Epithelial cell of esophagus (primary cell): ENCODE data around the gene ABCA12.

ENCODE experiments used
- DNase-seq: peaks from one replicate; pipeline ENCODE4 v3.0.0; 2010; ENCODE audit warnings: low read depth
- H3K4me3 ChIP-seq: 2 replicates; pipeline ENCODE4 v1.5.1; 2011; ENCODE audit warnings: mild to moderate bottlenecking, low read length, control low read depth
- CTCF ChIP-seq: IDR thresholded peaks from 2 replicates; pipeline ENCODE4 v1.5.1; 2011; ENCODE audit warnings: low read depth, mild to moderate bottlenecking, low read length, control low read depth, inconsistent platforms; ENCODE audit not compliant: insufficient read depth; ENCODE audit errors: missing control alignments

Gene ABCA12

GRCh38 chr2:215052404-215052803, 86.0 kb downstream of the ABCA12 start:
- no peak for TF ChIP-seq CTCF
- H3K4me3 ChIP-seq: no peak overlapping the region
- peak; percentile 87 for DNase-seq

- no peak for TF ChIP-seq CTCF
- DNase-seq: no peak
- no peak overlapping the region for H3K4me3 ChIP-seq
Measured at GRCh38 chr2:215049341-215049740, 89.1 kb downstream of the ABCA12 start.

GRCh38 chr2:215038421-215038820, 100.0 kb downstream of the ABCA12 start:
- no peak for TF ChIP-seq CTCF
- DNase-seq: no peak
- no peak overlapping the region for H3K4me3 ChIP-seq

GRCh38 chr2:215036314-215036713, 102.1 kb downstream of the ABCA12 start:
- no peak overlapping the region for H3K4me3 ChIP-seq
- DNase-seq: peak; percentile 50
- TF ChIP-seq CTCF: no peak

- no peak for TF ChIP-seq CTCF
- no peak for DNase-seq
Measured at GRCh38 chr2:215034154-215034553, 104.3 kb downstream of the ABCA12 start.

GRCh38 chr2:215032153-215032552, 106.3 kb downstream of the ABCA12 start:
- no peak for DNase-seq
- no peak for TF ChIP-seq CTCF
- H3K4me3 ChIP-seq: no peak overlapping the region

More at GRCh38 chr2:215034154-215034553, 104.3 kb downstream of the ABCA12 start:
- H3K4me3 ChIP-seq: no peak overlapping the region

- TF ChIP-seq CTCF: no peak
- no peak overlapping the region for H3K4me3 ChIP-seq
- peak; percentile 29 for DNase-seq
Measured at GRCh38 chr2:215031321-215031720, 107.1 kb downstream of the ABCA12 start.
